Esophagus squamous epithelium (tissue), 4 donors: Measurements from ENCODE around the gene AK2.

Experiments used
- POLR2A ChIP-seq, 4 donors: fragments of 450-650 bp; IDR thresholded peaks; one replicate each; pipeline ENCODE4 v1.6.1; 2017; ENCODE audit warnings: antibody characterized with exemption in 4 of 4, mild to moderate bottlenecking in 4 of 4, moderate library complexity in 3 of 4
- TF ChIP-seq, protein P1 (sequence below), 6 experiments: fragments of 450-650 bp in 4 of 6; fragments of 200-600 bp in 2 of 6; sonication (generic) in 2 of 6; IDR thresholded peaks; one replicate each; pipeline ENCODE4 v1.5.1; 2016 to 2019; ENCODE audit warnings: antibody characterized with exemption in 6 of 6, mild to moderate bottlenecking in 4 of 6, moderate library complexity in 4 of 6

DNA sequence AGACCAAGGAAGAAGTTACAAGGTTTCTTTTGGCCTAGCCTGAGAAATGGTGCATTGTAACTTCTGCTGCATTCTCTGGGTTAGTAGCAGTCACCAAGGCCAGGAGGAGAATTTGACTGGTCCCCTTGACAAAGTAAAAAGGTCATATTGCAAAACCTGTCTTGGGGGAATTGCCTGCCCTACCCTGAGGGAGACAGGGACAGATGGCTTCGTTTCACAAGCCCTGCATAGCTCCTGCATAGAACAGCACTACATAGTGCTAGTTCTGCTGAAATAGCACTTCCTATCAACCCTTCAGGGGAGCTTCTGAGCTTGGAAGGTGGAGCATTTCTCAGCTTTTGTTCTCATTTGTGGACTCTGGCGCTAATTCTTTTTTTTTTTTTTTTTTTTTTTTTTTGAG lies 20.4 kb upstream of the AK2 start:
- TF ChIP-seq, protein P1, sequence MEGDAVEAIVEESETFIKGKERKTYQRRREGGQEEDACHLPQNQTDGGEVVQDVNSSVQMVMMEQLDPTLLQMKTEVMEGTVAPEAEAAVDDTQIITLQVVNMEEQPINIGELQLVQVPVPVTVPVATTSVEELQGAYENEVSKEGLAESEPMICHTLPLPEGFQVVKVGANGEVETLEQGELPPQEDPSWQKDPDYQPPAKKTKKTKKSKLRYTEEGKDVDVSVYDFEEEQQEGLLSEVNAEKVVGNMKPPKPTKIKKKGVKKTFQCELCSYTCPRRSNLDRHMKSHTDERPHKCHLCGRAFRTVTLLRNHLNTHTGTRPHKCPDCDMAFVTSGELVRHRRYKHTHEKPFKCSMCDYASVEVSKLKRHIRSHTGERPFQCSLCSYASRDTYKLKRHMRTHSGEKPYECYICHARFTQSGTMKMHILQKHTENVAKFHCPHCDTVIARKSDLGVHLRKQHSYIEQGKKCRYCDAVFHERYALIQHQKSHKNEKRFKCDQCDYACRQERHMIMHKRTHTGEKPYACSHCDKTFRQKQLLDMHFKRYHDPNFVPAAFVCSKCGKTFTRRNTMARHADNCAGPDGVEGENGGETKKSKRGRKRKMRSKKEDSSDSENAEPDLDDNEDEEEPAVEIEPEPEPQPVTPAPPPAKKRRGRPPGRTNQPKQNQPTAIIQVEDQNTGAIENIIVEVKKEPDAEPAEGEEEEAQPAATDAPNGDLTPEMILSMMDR (IDR thresholded peaks at IDR 0.05), result no peak
- TF ChIP-seq POLR2A (IDR thresholded peaks at IDR 0.05), result no peak
